GM18511 (cell line): ENCODE results near the gene EWSR1.

Experiments
- ATAC-seq: cut with Tn5 transposase; IDR thresholded peaks from one replicate; pipeline ENCODE4 v1.9.1; 2021; ENCODE audit warnings: mild to moderate bottlenecking, moderate library complexity; ENCODE audit not compliant: unreplicated experiment

The EWSR1 gene

GRCh38 chr22:29267462-29267857 lies 608 bp upstream of the EWSR1 start:
- ATAC-seq = peak; percentile 41

- ATAC-seq = peak; percentile 21
Observed at GRCh38 chr22:29268511-29269229, 602 bp downstream of the EWSR1 start.

DNA sequence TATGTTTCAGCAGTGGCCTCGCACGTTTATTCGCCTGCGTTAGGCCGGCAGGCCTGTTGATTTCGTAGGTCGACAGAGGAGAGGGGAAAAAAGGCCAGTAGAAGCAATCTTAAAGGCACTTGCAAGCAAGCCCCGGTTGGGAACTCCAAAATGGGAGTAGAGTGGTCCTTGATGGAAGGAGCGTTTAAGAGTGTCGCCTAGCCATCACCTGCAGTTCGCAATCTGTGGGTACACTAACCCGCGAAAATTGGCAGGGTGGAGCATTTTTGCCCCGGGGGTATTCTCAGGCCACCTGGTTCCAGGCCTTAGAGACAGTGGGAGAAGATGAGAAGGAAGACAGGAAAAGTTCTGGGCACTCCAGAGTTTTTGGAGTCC lies 1.1 kb downstream of the EWSR1 start:
- ATAC-seq = no peak

- ATAC-seq = no peak
Observed at GRCh38 chr22:29269731-29270474, 1.8 kb downstream of the EWSR1 start.

GRCh38 chr22:29270475-29271271 lies 2.6 kb downstream of the EWSR1 start:
- no peak for ATAC-seq

DNA sequence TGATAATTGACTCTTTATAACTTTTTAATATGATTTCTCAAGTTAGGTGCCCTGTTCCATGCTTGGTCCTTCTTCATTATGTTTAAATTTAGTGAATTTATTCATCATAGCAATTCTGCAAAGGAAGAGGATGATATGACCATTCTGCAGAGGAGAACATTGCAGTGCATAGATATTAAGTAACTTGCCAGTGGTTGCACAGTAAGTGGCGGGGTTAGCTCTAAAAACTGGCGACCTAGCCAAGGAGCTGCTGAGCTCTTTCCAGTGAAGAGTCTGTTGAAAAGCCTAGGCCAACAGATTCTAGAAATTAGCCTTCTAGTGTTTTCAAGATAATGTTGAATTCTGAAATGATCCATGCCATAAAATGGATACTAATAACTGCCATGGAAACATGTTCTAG lies 4.6 kb downstream of the EWSR1 start:
- ATAC-seq = no peak

DNA sequence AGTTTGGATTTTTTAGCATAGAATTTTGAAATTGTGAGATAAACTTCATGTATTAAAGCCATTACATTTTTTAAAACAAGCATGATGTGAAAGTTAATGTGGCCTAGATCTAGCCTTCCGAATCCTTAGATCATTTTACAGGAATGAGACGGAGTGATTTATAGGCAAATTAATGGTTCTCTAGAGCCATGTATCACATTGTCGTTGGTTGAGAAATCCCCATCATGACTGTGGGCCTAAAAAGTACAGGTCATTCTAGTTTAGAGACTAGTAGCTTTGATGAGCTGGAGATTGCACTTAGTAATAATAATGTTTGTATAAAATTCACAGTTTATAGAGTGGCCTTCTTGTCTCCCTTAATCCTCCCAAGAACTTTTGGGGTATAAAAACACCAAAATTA lies 7.1 kb downstream of the EWSR1 start:
- no peak for ATAC-seq

DNA sequence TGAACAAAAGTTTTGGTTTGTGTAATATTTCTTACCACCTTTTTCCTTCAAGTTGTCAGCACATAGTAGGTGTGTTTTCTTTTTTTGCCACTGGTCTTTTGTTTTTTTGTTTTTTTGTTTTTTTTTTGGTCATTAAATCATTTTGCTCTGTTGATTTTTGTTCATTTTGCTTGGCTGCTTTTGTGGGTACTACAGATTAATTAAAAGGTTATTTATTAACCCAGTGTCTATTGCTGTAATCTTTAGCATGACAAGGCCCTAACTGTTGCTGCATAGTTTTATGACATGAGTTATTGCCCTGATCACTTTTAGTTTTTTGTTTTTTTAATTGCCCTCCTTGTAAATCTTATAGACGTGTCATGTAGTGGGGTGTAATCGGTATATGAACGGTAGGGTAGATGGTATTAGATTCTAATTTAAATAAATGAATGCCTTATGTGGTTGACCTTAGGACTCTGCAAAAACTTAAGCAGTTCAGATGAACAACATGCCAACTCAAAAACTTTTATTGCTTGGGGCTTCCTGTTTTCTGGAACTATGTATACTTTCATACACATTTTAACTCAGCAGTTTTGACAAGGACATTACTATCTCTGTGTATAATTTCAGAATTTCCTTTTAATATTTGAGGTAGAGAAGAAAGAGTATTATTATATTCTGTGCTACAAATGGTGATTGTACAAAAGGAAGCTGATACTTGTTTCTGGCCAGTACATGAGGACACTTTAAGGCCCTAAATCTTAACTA lies 7.9 kb downstream of the EWSR1 start:
- ATAC-seq = no peak

DNA sequence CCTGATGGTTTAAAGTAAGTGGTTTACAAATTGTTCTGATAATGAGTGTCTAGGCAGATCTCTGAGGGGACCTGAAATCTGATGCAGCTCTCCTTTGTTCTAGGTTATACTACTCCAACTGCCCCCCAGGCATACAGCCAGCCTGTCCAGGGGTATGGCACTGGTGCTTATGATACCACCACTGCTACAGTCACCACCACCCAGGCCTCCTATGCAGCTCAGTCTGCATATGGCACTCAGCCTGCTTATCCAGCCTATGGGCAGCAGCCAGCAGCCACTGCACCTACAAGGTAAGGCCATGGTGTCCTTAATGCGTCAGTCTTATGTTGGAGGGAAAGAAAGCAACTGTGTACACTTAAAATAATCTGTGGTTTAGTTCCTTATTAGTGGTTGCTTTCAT lies 9.9 kb downstream of the EWSR1 start:
- no peak for ATAC-seq

DNA sequence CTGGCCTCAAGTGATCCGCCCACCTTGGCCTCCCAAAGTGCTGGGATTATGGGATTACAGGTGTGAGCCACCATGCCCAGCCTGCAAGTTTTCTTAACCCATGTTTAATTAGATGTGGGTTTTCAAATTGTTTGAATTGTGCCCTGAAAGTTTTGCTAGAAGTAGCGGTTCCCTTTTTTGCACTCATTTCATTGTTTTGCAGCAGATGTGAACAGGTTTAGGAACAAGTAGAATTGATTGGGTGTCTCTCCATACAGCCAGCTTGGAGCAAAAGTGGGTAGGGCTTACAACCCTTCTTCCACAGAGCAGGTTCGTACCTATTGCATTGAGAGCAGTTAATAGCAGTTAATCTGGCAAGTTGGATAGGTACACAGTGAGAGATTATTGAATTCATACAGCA lies 16.1 kb downstream of the EWSR1 start:
- ATAC-seq = no peak

- no peak for ATAC-seq
Observed at GRCh38 chr22:29288837-29289236, 20.8 kb downstream of the EWSR1 start.

- ATAC-seq = no peak
Observed at GRCh38 chr22:29290061-29290460, 22.0 kb downstream of the EWSR1 start.

- ATAC-seq = no peak
Observed at GRCh38 chr22:29291215-29291614, 23.1 kb downstream of the EWSR1 start.

DNA sequence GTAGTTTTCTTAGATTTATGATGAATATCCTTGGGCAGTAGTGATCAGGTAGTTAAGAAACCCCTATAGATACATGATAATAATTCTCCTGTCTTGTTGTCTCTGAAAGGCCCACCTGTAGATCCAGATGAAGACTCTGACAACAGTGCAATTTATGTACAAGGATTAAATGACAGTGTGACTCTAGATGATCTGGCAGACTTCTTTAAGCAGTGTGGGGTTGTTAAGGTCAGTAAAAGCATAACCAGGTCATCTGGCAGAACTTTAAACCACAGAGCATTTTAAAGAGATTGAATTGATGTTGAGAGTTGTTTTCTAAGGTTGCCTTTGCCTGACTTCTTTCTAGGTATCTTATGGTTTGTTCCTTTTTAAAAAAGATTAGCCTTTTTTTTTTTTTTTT lies 24.3 kb downstream of the EWSR1 start:
- no peak for ATAC-seq

DNA sequence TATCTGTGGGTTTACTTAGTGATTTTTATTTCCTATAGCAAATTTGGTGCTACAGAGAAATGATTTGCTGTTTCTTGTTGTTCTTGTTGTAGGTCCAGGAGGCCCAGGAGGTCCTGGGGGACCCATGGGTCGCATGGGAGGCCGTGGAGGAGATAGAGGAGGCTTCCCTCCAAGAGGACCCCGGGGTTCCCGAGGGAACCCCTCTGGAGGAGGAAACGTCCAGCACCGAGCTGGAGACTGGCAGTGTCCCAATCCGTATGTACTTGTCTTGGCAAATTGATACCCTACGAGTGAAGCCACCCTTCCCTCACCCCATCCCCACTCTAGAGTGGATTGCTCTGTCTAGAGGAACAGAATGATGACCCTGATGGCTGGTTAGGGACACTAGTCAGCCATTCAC lies 30.6 kb downstream of the EWSR1 start:
- no peak for ATAC-seq

DNA sequence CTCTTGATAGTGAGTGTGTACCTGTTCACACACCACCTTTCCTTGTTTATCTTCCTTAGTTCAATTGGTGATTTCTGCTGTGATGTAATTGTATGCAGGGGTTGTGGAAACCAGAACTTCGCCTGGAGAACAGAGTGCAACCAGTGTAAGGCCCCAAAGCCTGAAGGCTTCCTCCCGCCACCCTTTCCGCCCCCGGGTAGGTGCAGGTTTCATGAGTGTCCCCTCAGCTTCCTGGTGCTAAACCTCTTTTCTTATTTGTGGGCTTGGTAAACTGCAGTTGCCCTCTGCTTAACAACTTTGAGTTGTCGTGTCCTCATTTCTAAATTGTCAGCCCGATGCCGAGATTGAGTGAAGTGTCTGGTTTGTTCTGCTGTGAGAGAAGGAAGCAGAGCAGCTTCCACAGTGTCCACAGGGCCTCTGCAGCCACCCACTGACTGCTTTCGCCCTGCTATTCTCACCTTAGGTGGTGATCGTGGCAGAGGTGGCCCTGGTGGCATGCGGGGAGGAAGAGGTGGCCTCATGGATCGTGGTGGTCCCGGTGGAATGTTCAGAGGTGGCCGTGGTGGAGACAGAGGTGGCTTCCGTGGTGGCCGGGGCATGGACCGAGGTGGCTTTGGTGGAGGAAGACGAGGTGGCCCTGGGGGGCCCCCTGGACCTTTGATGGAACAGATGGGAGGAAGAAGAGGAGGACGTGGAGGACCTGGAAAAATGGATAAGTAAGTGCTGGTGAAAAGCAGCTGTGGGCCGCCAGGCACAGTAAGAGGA lies 31.2 kb downstream of the EWSR1 start:
- ATAC-seq = no peak

DNA sequence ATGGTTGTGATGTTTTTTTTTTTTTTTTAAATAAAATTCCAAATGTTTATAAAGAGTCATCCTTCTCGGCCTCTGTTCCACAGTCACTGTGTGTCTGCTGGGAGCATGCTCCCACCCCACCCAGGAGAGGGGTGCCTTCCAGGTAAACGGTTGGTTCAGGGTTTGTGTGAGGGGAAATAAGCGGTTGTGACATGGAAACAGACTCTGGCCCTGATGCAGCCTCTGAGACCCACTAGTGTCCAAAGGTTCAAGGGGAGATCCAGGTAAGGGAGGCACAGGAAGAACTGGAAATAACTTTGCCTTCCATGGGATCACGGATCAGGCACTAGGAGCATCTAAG lies 32.4 kb downstream of the EWSR1 start:
- no peak for ATAC-seq

DNA sequence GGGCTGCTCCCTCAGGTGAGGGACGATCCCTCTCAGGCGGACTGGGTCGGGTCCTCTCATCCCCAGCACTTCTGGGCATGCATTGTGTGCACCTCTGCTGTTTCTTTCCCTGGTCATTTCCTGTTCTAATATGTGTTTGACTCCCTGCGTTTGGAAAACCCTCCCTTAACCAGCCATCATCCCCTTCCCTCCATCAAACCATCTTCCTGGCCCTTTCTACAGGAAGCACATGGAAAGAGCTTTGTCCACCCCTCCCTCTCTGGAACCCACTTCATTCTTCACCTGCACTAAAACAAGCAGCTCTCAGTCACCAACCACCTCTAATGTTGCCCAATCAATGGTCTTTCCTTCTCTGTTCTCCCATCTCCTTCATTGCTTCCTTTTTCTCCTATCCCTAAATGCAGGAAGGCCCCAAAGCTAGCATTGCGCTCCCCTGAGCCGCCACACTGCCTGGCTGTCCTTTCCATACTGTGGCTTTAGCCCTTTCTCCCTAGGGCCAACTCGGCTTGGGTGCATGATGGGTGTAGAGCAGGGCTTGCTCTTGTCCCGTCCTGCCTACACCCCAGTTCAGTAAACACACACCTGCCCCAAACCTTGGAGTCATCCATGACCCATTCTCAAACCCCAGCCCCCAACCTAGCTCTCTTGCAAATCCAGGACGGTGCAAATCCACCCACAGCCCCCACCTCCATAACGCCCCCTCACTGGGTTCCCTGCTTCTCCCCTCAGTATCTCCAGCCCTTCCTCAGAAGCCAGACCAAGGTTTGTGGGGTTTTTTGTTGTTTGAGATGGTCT lies 32.9 kb downstream of the EWSR1 start:
- ATAC-seq = no peak

DNA sequence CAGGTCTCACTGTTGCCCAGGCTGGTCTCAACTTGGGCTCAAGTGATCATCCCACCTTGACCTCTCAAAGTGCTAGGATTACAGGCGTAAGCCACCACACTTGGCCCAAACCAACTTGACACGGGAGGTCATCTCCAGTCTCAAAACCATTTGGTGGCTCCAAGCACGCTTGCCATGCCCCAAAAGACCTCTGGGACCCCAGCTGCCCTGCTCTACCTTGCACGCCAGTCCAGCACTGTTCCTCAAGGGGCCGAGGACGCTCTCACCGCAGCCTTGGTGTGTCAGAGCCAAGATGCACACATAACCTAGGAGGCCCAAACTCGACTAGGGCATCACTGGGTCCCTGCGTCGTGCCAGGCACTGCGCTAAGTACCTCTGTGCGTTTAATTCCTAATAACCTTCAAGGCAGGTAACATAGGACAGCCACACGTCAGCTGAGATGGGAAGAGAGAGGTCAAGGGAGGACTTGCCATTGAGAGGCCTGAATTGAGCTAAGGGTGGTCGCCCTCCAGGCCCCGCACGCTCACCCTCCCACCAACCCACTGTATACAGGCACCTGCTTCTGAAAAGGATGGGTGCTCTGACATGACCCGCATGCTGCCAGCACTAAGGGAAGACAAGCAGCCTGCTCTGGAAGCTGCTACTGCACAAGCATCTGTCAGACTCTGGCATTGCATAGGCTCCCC lies 33.8 kb downstream of the EWSR1 start:
- ATAC-seq = no peak
